Stimulated activated CD8-positive, alpha-beta memory T cell treated with anti-CD3 and anti-CD28 coated beads, Interleukin-15, amount 100 ng/mL, for 4 hours (primary cell): ENCODE measurements around the gene GMDS.

ENCODE experiments used
- DNase-seq, 2 donors: peaks; one replicate each; pipeline ENCODE4 v3.0.0-alpha.2; 2020; ENCODE audit warnings: low read depth in 2 of 2

GMDS gene

DNA sequence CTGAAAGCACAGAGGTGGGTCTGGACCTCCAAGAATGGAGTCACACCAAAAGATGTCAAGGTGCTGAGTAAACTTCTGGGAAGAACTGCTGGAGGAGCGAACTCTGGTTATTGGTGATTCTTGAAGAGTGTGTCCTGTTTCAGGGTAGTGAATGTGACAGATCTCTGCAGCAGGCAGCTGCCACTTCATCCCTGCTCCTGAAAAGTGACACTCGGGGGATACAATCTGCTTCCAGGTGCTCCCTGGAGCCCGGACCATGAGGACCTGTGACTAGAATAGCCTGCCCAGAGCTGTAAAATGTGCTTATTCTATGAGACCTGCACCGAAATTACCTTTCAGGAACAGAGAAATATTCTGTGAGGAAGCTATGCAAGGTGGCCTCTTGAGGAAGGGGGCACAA is 444.6 kb downstream of the GMDS start:
- DNase-seq, result no peak

- DNase-seq, result no peak
These were observed 446.5 kb downstream of the GMDS start for GRCh38 chr6:1798965-1799325.

- DNase-seq, result no peak
These were observed 447.0 kb downstream of the GMDS start for GRCh38 chr6:1798303-1798964.

GRCh38 chr6:1797801-1798200 is 447.6 kb downstream of the GMDS start:
- DNase-seq, result no peak

DNA sequence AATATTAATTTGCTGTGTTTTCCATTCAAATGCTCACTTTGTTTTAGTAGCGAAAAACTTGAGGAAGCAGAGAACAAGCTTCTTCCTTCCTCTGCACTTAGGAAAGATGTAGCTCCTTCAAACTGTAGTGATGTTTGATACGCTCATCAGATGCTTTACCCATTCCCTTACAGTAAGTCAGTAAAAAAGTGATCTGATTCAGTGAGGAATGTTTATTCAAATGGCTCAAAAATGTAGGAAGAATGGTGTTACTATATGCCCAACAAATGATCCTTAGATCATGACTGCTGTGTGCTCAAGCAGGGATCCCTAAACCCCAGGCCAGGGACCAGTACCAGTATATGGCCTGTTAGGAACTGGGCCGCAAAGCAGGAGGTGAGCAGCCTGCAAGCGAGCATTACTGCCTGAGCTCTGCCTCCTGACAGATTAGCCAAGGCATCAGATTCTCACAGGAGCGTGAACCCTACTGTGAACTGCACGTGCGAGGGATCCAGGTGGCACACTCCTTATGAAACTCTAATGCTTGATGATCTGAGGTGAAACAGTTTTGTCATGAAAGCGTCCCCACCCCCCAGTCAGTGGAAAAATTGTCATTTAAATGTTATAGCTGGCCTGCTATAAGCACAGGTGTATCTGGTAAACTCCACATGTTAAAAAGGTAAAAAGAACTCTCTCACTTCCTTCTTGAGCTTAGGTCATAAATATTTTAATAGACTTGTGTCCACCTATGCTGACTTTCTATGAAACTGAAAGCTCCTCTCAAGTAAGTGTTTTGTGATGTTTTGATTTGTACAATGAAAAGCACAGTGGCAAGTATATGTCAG is 448.5 kb downstream of the GMDS start:
- no peak for DNase-seq

GRCh38 chr6:1795910-1796309 is 449.5 kb downstream of the GMDS start:
- DNase-seq, result no peak

DNA sequence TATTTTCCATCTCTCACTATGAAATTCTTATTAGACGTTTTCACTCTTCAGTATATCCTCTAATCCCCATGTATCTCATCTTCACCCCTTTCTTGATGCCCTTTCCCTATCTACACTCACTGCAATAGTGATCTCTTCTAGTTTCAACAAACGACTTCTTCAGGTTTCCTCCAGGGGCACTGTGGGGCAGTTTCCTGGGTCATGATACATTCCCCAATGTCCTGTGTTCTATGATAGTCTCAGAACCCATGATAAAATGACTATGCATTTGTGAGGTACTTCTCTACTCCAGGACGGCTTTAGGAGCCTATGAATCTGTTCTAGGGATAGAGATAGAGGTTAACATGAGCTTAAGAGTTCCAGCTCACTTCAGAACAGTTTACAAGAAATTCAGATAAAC is 452.4 kb downstream of the GMDS start:
- DNase-seq, result no peak

GRCh38 chr6:1790684-1791083 is 454.7 kb downstream of the GMDS start:
- DNase-seq, result no peak

DNA sequence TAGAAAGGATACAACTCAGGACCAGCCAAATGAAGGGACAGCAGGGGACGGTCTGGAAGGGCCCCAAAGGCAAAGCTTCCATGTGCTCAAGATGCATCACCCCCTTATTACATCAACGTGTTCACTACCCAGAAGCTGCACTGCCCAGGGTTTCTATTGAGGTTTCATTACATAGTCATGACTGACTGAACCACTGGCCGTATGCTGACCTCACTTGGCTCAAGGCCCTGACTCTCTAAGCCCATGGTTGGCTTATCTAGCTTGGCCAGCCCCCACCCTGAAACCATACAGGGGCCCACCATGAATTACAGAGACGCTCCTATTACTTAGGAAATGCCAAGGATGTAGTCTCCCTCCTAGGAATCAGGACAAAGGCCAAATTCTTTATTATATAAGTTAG is 456.3 kb downstream of the GMDS start:
- DNase-seq, result no peak

GRCh38 chr6:1787894-1788293 is 457.5 kb downstream of the GMDS start:
- no peak for DNase-seq

- DNase-seq, result no peak
These were observed 458.7 kb downstream of the GMDS start for GRCh38 chr6:1786455-1787453.

GRCh38 chr6:1784422-1784884 is 461.0 kb downstream of the GMDS start:
- no peak for DNase-seq

- DNase-seq, result no peak
These were observed 463.6 kb downstream of the GMDS start for GRCh38 chr6:1781817-1782184.

GRCh38 chr6:1781152-1781816 is 464.1 kb downstream of the GMDS start:
- DNase-seq, result no peak

DNA sequence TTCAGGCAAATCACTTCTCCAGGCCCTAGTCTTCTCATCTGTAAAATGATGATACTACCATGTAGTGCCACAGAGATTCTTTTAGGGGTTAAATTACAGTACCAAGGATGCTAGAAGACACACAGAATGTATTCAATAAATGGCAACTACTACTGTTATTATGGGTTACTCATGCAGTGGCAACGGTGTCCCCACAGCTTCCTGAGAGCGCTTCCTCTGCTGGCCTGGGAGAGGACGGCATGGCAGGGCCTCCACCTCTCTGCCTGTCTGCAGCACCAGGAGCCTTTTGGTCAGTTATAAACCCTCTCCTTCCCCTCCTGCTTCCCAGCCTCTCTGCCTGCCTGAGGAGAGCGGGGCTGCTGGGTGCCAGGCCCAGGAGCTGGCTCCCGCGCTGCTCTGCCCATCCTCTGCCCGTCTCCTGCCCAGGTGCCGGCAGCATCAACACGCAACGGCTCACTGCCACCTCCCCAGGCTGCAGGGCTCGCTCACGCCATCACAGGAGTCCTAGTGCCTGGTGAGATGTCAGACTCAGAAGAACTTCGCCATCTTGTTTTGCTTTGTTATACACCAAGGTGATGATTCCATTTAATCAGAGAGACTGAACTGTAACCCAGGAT is 465.0 kb downstream of the GMDS start:
- DNase-seq, result no peak

GRCh38 chr6:1778686-1779235 is 466.6 kb downstream of the GMDS start:
- DNase-seq, result no peak

- no peak for DNase-seq
These were observed 467.3 kb downstream of the GMDS start for GRCh38 chr6:1777921-1778685.

DNA sequence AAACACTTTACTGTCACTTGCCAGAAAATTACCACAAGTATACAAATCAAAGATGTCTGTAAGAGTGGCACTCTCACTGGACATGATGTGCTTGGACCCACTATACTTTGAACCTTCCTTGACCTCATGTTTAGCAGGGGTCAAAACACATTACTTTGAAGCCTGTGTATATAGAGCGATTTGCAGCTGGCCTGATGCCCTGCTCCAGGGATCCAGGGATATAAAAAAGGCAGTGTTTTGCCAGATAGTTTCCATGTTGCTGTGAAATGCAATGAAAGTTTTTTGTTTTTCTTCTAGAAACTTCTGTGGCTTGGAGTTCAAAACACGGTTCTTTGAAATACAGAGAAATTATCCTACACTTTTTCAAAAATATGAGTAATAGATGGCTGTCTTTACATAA is 470.0 kb downstream of the GMDS start:
- no peak for DNase-seq

- no peak for DNase-seq
These were observed 471.0 kb downstream of the GMDS start for GRCh38 chr6:1774226-1774915.

GRCh38 chr6:1773700-1774099 is 471.7 kb downstream of the GMDS start:
- DNase-seq, result no peak
